HepG2 (cell line): ENCODE results near the gene HDAC4. TPM values are rescaled to one million over a fixed set of nuclear protein-coding genes. Genes with fewer than 3 reads are reported as not detected.

ENCODE experiments used
- ATAC-seq: fragments of 200-7000 bp; cut with Tn5 transposase; 3 replicates; pipeline ENCODE4 v1.9.1; 2020; ENCODE audit warnings: mild to moderate bottlenecking, moderate library complexity
- BruUV-seq: library from RNA; stranded (reverse); fragments of 400-500 nt; replicated peaks from 2 replicates; lab custom pipeline; 2021; lab: Mats Ljungman, UMichigan
- CTCF ChIA-PET: fragments of 300-600 bp; formaldehyde crosslinking; extraction: SDS; loops from one replicate; lab custom pipeline; 2021; ENCODE audit warnings: low total read pairs, inconsistent platforms, low intra/inter-chr PET ratio; lab: Yijun Ruan, JAX
- POLR2A ChIA-PET: fragments of 350-600 bp; sonication (Branson Sonifier 250); formaldehyde crosslinking; loops from one replicate; lab custom pipeline; 2020; ENCODE audit warnings: antibody characterized with exemption, inconsistent platforms; lab: Yijun Ruan, JAX
- DNase-seq: peaks from one replicate; pipeline ENCODE4 v3.0.0-alpha.2; 2015; ENCODE audit warnings: low spot score
- FAIRE-seq: peaks from 3 replicates; lab custom pipeline; 2011; peaks lifted over from hg19 to GRCh38; lab: Jason Lieb, UNC
- H2AFZ ChIP-seq: one replicate; pipeline ENCODE4 v1.6.1; 2011; ENCODE audit warnings: low read length, inconsistent platforms
- H3K27ac ChIP-seq: fragments of 300-600 bp; 3 replicates; pipeline ENCODE4 v1.8.0; 2011; ENCODE audit warnings: mixed run types, mild to moderate bottlenecking, mixed read lengths, low read length, inconsistent platforms; ENCODE audit not compliant: insufficient read depth; ENCODE audit errors: extremely low read length
- H3K27me3 ChIP-seq, 2 experiments: fragments of 200-600 bp in 1 of 2; 2 replicates in 1 of 2; 3 replicates in 1 of 2; pipeline versions ENCODE4 v1.6.0 to v1.8.0; 2011; ENCODE audit warnings: low read length in 2 of 2, mild to moderate bottlenecking in 2 of 2, moderate library complexity in 2 of 2, inconsistent platforms in 1 of 2; ENCODE audit not compliant: insufficient read depth in 2 of 2, control insufficient read depth in 1 of 2
- H3K36me3 ChIP-seq, 2 experiments: fragments of 200-600 bp in 1 of 2; replicated peaks in 1 of 2; 2 replicates in 1 of 2; 3 replicates in 1 of 2; pipeline versions ENCODE4 v1.5.1 to v1.8.0; 2011; ENCODE audit warnings: low read length in 2 of 2, inconsistent platforms in 1 of 2; ENCODE audit not compliant: insufficient read depth in 2 of 2, control insufficient read depth in 1 of 2
- H3K4me1 ChIP-seq: 2 replicates; pipeline ENCODE4 v1.5.1; 2012; ENCODE audit warnings: low read length, inconsistent platforms; ENCODE audit not compliant: insufficient read depth
- H3K4me2 ChIP-seq: 2 replicates; pipeline ENCODE4 v1.6.0; 2011; ENCODE audit warnings: low read depth, low read length, inconsistent platforms
- H3K4me3 ChIP-seq, 3 experiments: fragments of 200-600 bp in 1 of 3; sonication (generic), shearing (Covaris generic) in 1 of 3; replicated peaks in 1 of 3; 2 replicates each; pipeline ENCODE4 v1.5.1; 2011 to 2016; ENCODE audit warnings: low read length in 3 of 3, inconsistent platforms in 2 of 3, low read depth in 2 of 3, mild to moderate bottlenecking in 2 of 3, control low read depth in 1 of 3, mixed read lengths in 1 of 3; ENCODE audit not compliant: insufficient read depth in 1 of 3
- H3K79me2 ChIP-seq: one replicate; pipeline ENCODE4 v1.6.1; 2011; ENCODE audit warnings: low read length, inconsistent platforms; ENCODE audit not compliant: insufficient read depth
- H3K9ac ChIP-seq: 2 replicates; pipeline ENCODE4 v1.6.0; 2011; ENCODE audit warnings: mild to moderate bottlenecking, low read depth, low read length, inconsistent platforms; ENCODE audit not compliant: insufficient read depth
- H3K9me3 ChIP-seq: 2 replicates; pipeline ENCODE4 v1.5.1; 2012; ENCODE audit warnings: mild to moderate bottlenecking, low read length
- H4K20me1 ChIP-seq: 2 replicates; pipeline ENCODE4 v1.6.0; 2011; ENCODE audit warnings: inconsistent platforms, mild to moderate bottlenecking, low read length, moderate library complexity; ENCODE audit not compliant: insufficient read depth
- AGO2 ChIP-seq: fragments of 200-400 bp; formaldehyde crosslinking; optimal IDR thresholded peaks from 2 replicates; pipeline ENCODE3; 2017; ENCODE audit warnings: mild to moderate bottlenecking, low read depth, low read length, moderate library complexity
- AHR ChIP-seq: IDR thresholded peaks from 2 replicates; pipeline ENCODE4 v1.6.1; 2018; ENCODE audit warnings: missing genetic modification reagents, missing compliant biosample characterization
- ASH2L ChIP-seq: fragments of 300-600, 200-600 bp; sonication (generic); IDR thresholded peaks from 2 replicates; pipeline ENCODE4 v1.7.0; 2017; ENCODE audit warnings: low read depth, mild to moderate bottlenecking, moderate library complexity, mixed read lengths, low read length; ENCODE audit not compliant: insufficient read length
- GTF2F1 ChIP-seq: fragments of 150-350 bp; IDR thresholded peaks from 2 replicates; pipeline ENCODE4 v1.6.1; 2014; ENCODE audit warnings: low read length
- KDM6A ChIP-seq: IDR thresholded peaks from 2 replicates; pipeline ENCODE4 v1.6.1; 2016; ENCODE audit warnings: low read depth
- MATR3 ChIP-seq: sonication (generic); formaldehyde crosslinking; IDR thresholded peaks from 2 replicates; pipeline ENCODE4 v1.4.0; 2020; ENCODE audit warnings: missing genetic modification reagents
- MLX ChIP-seq: IDR thresholded peaks from 2 replicates; pipeline ENCODE4 v1.6.1; 2016
- NFKBIZ ChIP-seq: IDR thresholded peaks from 2 replicates; pipeline ENCODE4 v1.6.1; 2018; ENCODE audit warnings: missing genetic modification reagents, missing compliant biosample characterization
- TBX3 ChIP-seq: fragments of 450-650 bp; IDR thresholded peaks from 2 replicates; pipeline ENCODE4 v1.6.1; 2017; ENCODE audit warnings: antibody characterized with exemption, mild to moderate bottlenecking, inconsistent platforms, borderline replicate concordance
- ZNF207 ChIP-seq: fragments of 450-650 bp; IDR thresholded peaks from 2 replicates; pipeline ENCODE4 v1.6.1; 2016; ENCODE audit warnings: antibody characterized with exemption, borderline replicate concordance
- ZNF329 ChIP-seq: sonication (generic); formaldehyde crosslinking; IDR thresholded peaks from 2 replicates; pipeline ENCODE4 v1.9.0; 2021; ENCODE audit warnings: low read depth, mild to moderate bottlenecking, missing genetic modification reagents
- ZNF773 ChIP-seq: sonication (generic); formaldehyde crosslinking; IDR thresholded peaks from 2 replicates; pipeline ENCODE4 v1.4.0; 2020; ENCODE audit warnings: missing genetic modification reagents, borderline replicate concordance
- ZNF776 ChIP-seq: sonication (generic); formaldehyde crosslinking; IDR thresholded peaks from 2 replicates; pipeline ENCODE4 v1.4.0; 2020; ENCODE audit warnings: mild to moderate bottlenecking, missing genetic modification reagents
- ZNF841 ChIP-seq: sonication (generic); formaldehyde crosslinking; IDR thresholded peaks from 2 replicates; pipeline ENCODE4 v1.8.1; 2023; ENCODE audit warnings: missing genetic modification reagents, borderline replicate concordance
- WGBS: methylation state at CpG from one replicate; pipeline ENCODE4 v1.1.6; 2017; ENCODE audit warnings: low lambda C conversion rate; 5-methylcytosine and 5-hydroxymethylcytosine counted together
- in situ Hi-C: cut with HindIII; loops from 2 replicates; pipeline ENCODE4 v1.10.0; 2017; ENCODE audit warnings: low pct_unique_long_range_greater_than_20kb; ENCODE audit not compliant: extremely low pct_ligation_motif_present
- intact Hi-C: fragments of 100-400 bp; cut with micrococcal nuclease; formaldehyde crosslinking; loops from one replicate; pipeline ENCODE4 v1.10.0; 2022; ENCODE audit not compliant: unreplicated experiment
- polyA plus RNA-seq, 8 experiments: library from polyadenylated mRNA; depleted of rRNA in 3 of 8; stranded (reverse) in 7 of 8; unstranded in 1 of 8; fragments of >200 nt; fragmentation: Illumina TruSeq in 4 of 8; extraction: Trizol in 4 of 8; gene quantifications; 2 replicates each; pipeline versions ENCODE4 v1.2.1 to v1.2.3, GENCODE V29; 2011 to 2016; ENCODE audit warnings: low read depth in 4 of 8, missing spikeins in 1 of 8, mixed read lengths in 1 of 8; ENCODE audit not compliant: insufficient read depth in 1 of 8
- total RNA-seq, 5 experiments: library from RNA; depleted of rRNA; stranded (reverse); fragments of >200 nt; fragmentation: Illumina TruSeq; extraction: Trizol; gene quantifications; 2 replicates each; pipeline ENCODE4 v1.2.3, GENCODE V29; 2016; ENCODE audit warnings: low read depth in 1 of 5
- TF ChIP-seq, protein P1 (sequence below): IDR thresholded peaks from 2 replicates; pipeline ENCODE4 v1.6.1; 2012; ENCODE audit warnings: low read depth, low read length, improper control_type of control experiment

HDAC4 gene
- total and polyA plus RNA-seq, 2 of the 13 experiments (the other 11 are each of a cell fraction or from before 2014, with no cell fraction given), result 10.1 to 11.5 TPM

- Histone ChIP-seq H3K4me3 (no peak overlapping the region), H4K20me1 (peaks cover 1% of the 10 kb centered on the region; the same call in 1 of the 2 replicates), H3K79me2 (no peaks in the 10 kb centered on the region), H3K9ac (no peak overlapping the region), H3K4me2 (no peak overlapping the region), H3K9me3 (no peaks in the 10 kb centered on the region), H3K36me3 (peaks cover 19 to 72% of the 10 kb centered on the region in 2 experiments), H3K27me3 (no peaks in the 10 kb centered on the region), H3K4me1 (no peaks in the 10 kb centered on the region), H3K27ac (no peak overlapping the region), H2AFZ (no peak overlapping the region)
- WGBS, result 94% methylated on average over 15 of the region's 15 CpGs
- in situ Hi-C loops (no loop called here), intact Hi-C loops (no loop called here)
- TF ChIP-seq AHR, result no peak
- no peak for TF ChIP-seq ZNF776 (CRISPR knock-in tag)
- TF ChIP-seq AGO2, result peak; percentile 30
- ChIA-PET CTCF (no interaction called here), POLR2A (no interaction called here)
- DNase-seq (no peak), FAIRE-seq (no peak), ATAC-seq (no peak)
- BruUV-seq, result no TSS peak
Observed at GRCh38 chr2:239138610-239139009, 262.2 kb downstream of the HDAC4 start.

DNA sequence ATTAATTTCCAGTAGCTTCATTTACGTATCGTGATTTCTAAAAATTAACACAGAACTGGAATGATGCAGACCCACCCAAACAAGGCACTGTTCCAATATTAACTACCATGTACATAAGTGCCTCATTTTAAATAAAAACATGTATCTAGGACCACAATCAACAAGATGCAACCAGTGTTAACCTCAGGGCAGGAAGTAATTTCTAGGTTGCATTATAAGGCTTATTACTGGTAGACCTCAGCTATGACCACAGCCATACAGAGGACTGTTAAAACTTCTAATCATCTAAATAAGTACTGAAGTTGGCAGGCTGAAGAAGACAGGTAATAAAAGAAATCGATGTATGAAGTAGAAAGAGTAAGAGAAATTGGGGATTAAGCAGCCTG, 262.9 kb downstream of the HDAC4 start:
- ChIA-PET CTCF (no interaction called here), POLR2A (no interaction called here)
- Histone ChIP-seq H3K79me2 (no peaks in the 10 kb centered on the region), H3K9me3 (no peaks in the 10 kb centered on the region), H2AFZ (no peak overlapping the region), H3K27me3 (no peaks in the 10 kb centered on the region), H4K20me1 (no peaks in the 10 kb centered on the region), H3K9ac (no peak overlapping the region), H3K4me3 (no peak overlapping the region), H3K36me3 (peaks cover 20 to 70% of the 10 kb centered on the region in 2 experiments), H3K4me2 (no peak overlapping the region), H3K4me1 (no peaks in the 10 kb centered on the region)
- WGBS, result 98% methylated on average over 3 of the region's 3 CpGs
- FAIRE-seq (no peak), DNase-seq (no peak)
- no TSS peak for BruUV-seq
- in situ Hi-C loops, result no loop called here
- intact Hi-C loops, result no loop called here
- TF ChIP-seq GTF2F1 (no peak), NFKBIZ (no peak), ZNF329 (CRISPR knock-in tag) (no peak), MATR3 (CRISPR knock-in tag) (no peak), MLX (CRISPR knock-in tag) (no peak), ASH2L (no peak), ZNF841 (no peak), KDM6A (CRISPR knock-in tag) (no peak), TBX3 (no peak), ZNF207 (no peak), ZNF773 (no peak)
- TF ChIP-seq, protein P1, sequence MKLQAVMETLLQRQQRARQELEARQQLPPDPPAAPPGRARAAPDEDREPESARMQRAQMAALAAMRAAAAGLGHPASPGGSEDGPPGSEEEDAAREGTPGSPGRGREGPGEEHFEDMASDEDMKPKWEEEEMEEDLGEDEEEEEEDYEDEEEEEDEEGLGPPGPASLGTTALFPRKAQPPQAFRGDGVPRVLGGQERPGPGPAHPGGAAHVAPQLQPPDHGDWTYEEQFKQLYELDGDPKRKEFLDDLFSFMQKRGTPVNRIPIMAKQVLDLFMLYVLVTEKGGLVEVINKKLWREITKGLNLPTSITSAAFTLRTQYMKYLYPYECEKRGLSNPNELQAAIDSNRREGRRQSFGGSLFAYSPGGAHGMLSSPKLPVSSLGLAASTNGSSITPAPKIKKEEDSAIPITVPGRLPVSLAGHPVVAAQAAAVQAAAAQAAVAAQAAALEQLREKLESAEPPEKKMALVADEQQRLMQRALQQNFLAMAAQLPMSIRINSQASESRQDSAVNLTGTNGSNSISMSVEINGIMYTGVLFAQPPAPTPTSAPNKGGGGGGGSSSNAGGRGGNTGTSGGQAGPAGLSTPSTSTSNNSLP, result no peak
- TF ChIP-seq, all 625 proteins: peak for 0
- no peak overlapping the region for H3K27ac ChIP-seq
- ATAC-seq, result no peak
